OCI-LY1 (cell line): ENCODE measurements around the gene MAN2B2.
A peak's percentile ranks its signal among the peaks of the same experiment; 100 is the strongest.

Experiments
- H2AFZ ChIP-seq: fragments of 200-600 bp; sonication (generic), shearing (Covaris generic); 2 replicates; pipeline ENCODE4 v1.6.0; 2014; ENCODE audit warnings: antibody characterized with exemption, mild to moderate bottlenecking, low read length
- H3F3A ChIP-seq: fragments of 200-600 bp; sonication (generic), shearing (Covaris generic); 2 replicates; pipeline ENCODE4 v1.6.0; 2014; ENCODE audit warnings: mild to moderate bottlenecking, antibody characterized with exemption, low read length, moderate library complexity; ENCODE audit not compliant: insufficient read depth
- H3K27ac ChIP-seq: fragments of 200-600 bp; sonication (generic); 2 replicates; pipeline ENCODE4 v1.5.1; 2014; ENCODE audit warnings: low read length, mixed run types, mild to moderate bottlenecking, low read depth; ENCODE audit not compliant: poor library complexity, severe bottlenecking
- H3K27me3 ChIP-seq: fragments of 200-600 bp; sonication (generic); 2 replicates; pipeline ENCODE4 v1.6.0; 2014; ENCODE audit warnings: antibody characterized with exemption, mild to moderate bottlenecking, low read length, moderate library complexity; ENCODE audit not compliant: insufficient read depth
- H3K36me3 ChIP-seq: fragments of 200-600 bp; sonication (generic); 2 replicates; pipeline ENCODE4 v1.6.1; 2014; ENCODE audit warnings: mild to moderate bottlenecking, antibody characterized with exemption, low read length, moderate library complexity, mixed read lengths; ENCODE audit not compliant: insufficient read depth
- H3K4me1 ChIP-seq: fragments of 200-600 bp; sonication (generic); 2 replicates; pipeline ENCODE4 v1.5.1; 2014; ENCODE audit warnings: mild to moderate bottlenecking, low read length, moderate library complexity; ENCODE audit not compliant: insufficient read depth, severe bottlenecking
- H3K4me2 ChIP-seq: fragments of 200-600 bp; sonication (generic), shearing (Covaris generic); 2 replicates; pipeline ENCODE4 v1.6.1; 2014; ENCODE audit warnings: low read length
- H3K4me3 ChIP-seq: fragments of 200-600 bp; sonication (generic); 2 replicates; pipeline ENCODE4 v1.5.1; 2014; ENCODE audit warnings: low read length, low read depth, mild to moderate bottlenecking, mixed read lengths; ENCODE audit not compliant: poor library complexity, severe bottlenecking
- H3K79me2 ChIP-seq: fragments of 200-600 bp; shearing (Covaris generic); 2 replicates; pipeline ENCODE4 v1.6.1; 2016; ENCODE audit warnings: mixed run types, low read length, mixed read lengths; ENCODE audit not compliant: insufficient read depth
- H3K9ac ChIP-seq: fragments of 200-600 bp; sonication (generic), shearing (Covaris generic); 2 replicates; pipeline ENCODE4 v1.6.1; 2014; ENCODE audit warnings: mild to moderate bottlenecking, low read length, mixed read lengths
- H3K9me2 ChIP-seq: fragments of 200-600 bp; sonication (generic), shearing (Covaris generic); 2 replicates; pipeline ENCODE4 v1.6.1; 2014; ENCODE audit warnings: low read depth, mild to moderate bottlenecking, low read length, mixed read lengths
- H3K9me3 ChIP-seq: fragments of 200-600 bp; shearing (Covaris generic); 2 replicates; pipeline ENCODE4 v1.6.1; 2014; ENCODE audit warnings: low read length, mixed read lengths
- H4K20me1 ChIP-seq: fragments of 200-600 bp; sonication (generic), shearing (Covaris generic); 2 replicates; pipeline ENCODE4 v1.6.0; 2016; ENCODE audit warnings: mild to moderate bottlenecking, low read length; ENCODE audit not compliant: insufficient read depth
- CTCF ChIP-seq: fragments of 200-600 bp; sonication (generic), shearing (Covaris generic); IDR thresholded peaks from 2 replicates; pipeline ENCODE4 v1.5.1; 2017; ENCODE audit warnings: mild to moderate bottlenecking, antibody characterized with exemption, low read length, moderate library complexity, mixed read lengths
- EZH2 ChIP-seq: fragments of 200-600 bp; sonication (generic), shearing (Covaris generic); IDR thresholded peaks from 2 replicates; pipeline ENCODE4 v1.8.0; 2017; ENCODE audit warnings: borderline replicate concordance, mixed run types, mild to moderate bottlenecking, antibody characterized with exemption, low read length, moderate library complexity, mixed read lengths

MAN2B2 gene

GRCh38 chr4:6546091-6546490, 28.9 kb upstream of the MAN2B2 start:
- Histone ChIP-seq H4K20me1 (no peaks in the 10 kb centered on the region), H2AFZ (no peak overlapping the region), H3K4me3 (no peak overlapping the region), H3K9me3 (no peaks in the 10 kb centered on the region), H3K9ac (no peak overlapping the region), H3K27me3 (no peaks in the 10 kb centered on the region), H3K4me2 (no peak overlapping the region), H3K4me1 (no peaks in the 10 kb centered on the region), H3F3A (no peaks in the 10 kb centered on the region), H3K27ac (no peak overlapping the region), H3K36me3 (no peaks in the 10 kb centered on the region), H3K79me2 (no peaks in the 10 kb centered on the region), H3K9me2 (no peaks in the 10 kb centered on the region)
- TF ChIP-seq EZH2: no peak
- TF ChIP-seq CTCF: no peak

- H3K4me1 ChIP-seq: no peaks in the 10 kb centered on the region
- H3K9me3 ChIP-seq: no peaks in the 10 kb centered on the region
- no peaks in the 10 kb centered on the region for H3K79me2 ChIP-seq
- no peak overlapping the region for H2AFZ ChIP-seq
- H3K36me3 ChIP-seq: no peaks in the 10 kb centered on the region
- H3K27me3 ChIP-seq: no peaks in the 10 kb centered on the region; the same call in 1 of the 2 replicates
- no peaks in the 10 kb centered on the region for H3K9me2 ChIP-seq
- H3K9ac ChIP-seq: no peak overlapping the region
- TF ChIP-seq EZH2: no peak
- TF ChIP-seq CTCF: peak; percentile 70
- no peaks in the 10 kb centered on the region for H4K20me1 ChIP-seq
- H3K4me3 ChIP-seq: no peak overlapping the region
- no peak overlapping the region for H3K27ac ChIP-seq
- no peak overlapping the region for H3K4me2 ChIP-seq
- H3F3A ChIP-seq: no peaks in the 10 kb centered on the region
Observed at GRCh38 chr4:6546681-6547447, 28.1 kb upstream of the MAN2B2 start.

DNA sequence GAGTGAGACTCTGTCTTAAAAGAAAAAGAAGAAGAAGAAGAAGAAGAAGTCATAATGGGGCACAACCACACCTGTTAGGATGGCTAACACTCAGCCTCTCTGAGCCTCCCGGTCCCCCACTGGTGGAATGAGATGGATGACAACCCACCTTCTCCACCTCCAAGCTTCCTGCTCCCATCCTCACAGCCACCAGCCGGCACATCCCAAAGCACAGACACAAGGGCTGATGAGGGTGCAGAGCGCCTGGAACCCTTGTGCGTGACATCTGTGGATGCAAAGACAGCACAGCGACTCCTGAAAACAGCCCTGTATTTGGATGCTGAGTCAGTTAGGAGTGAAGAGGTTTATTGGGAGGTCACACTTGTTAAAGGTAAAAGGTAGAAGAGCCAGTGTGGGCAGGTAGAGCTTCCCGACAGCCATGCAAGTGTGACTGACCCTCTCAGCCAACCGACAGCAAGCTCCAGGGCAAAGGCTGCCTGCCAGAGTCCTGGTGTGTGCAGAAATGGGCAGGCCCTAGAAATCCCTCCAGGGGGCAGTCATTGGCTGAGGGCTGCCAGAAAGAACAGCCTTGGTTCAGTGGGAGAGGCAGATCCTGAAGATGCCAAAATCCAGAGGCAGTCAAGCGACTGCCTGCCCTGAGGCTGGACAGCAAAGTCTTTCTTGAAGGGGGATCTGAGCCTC, 26.6 kb upstream of the MAN2B2 start:
- Histone ChIP-seq H3K9me3 (no peaks in the 10 kb centered on the region), H3K27me3 (no peaks in the 10 kb centered on the region; the same call in 1 of the 2 replicates), H3K4me2 (no peak overlapping the region), H3K36me3 (no peaks in the 10 kb centered on the region), H3K79me2 (no peaks in the 10 kb centered on the region), H3K9ac (no peak overlapping the region), H3K9me2 (no peaks in the 10 kb centered on the region), H3F3A (no peaks in the 10 kb centered on the region), H3K27ac (no peak overlapping the region), H3K4me3 (no peak overlapping the region), H3K4me1 (no peaks in the 10 kb centered on the region), H4K20me1 (no peaks in the 10 kb centered on the region), H2AFZ (no peak overlapping the region)
- TF ChIP-seq EZH2 (no peak), CTCF (no peak)
